ENCODE data around the gene OAT.

GRCh38 chr10:124377101-124377500, 41.6 kb downstream of the OAT start:
- no peak for TF ChIP-seq EP300 (IDR thresholded peaks at IDR 0.05; ENCODE audit: borderline replicate concordance in 1 of 2, low read depth in 1 of 2, low read length in 1 of 2)
- no peak for TF ChIP-seq POLR2AphosphoS5 (IDR thresholded peaks at IDR 0.05; ENCODE audit: low read depth, low read length)
- no peak for TF ChIP-seq MAX (IDR thresholded peaks at IDR 0.05; ENCODE audit: low read depth)

Measured in SK-N-SH (cell line).